LNCAP (cell line): ENCODE results near the gene ZW10.

Experiments
- TF ChIP-seq, protein P1 (sequence below): fragments of 450-650 bp; IDR thresholded peaks from 2 replicates; pipeline ENCODE4 v1.5.1; 2017; ENCODE audit warnings: mild to moderate bottlenecking

Gene ZW10

DNA sequence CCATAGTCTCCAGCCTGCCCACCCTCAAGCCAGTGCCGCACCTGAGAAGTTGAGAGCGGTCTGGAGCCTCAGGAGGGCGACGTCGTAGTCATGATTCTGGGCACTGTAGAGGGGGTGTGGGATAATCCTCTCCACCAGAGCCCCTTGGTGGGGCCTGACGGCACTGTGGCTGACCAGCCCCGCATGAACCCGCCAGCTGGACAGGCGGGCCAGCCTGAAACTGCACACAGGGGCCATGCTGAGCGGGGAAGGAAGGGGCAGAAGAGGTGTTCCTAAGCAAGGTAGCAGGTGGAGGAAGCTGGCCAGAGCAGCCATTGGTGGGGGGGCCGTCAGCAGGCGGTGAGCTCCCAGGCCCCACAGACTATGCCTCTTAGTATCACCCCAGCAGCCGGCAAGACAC is 80.5 kb downstream of the ZW10 start:
- TF ChIP-seq, protein P1, sequence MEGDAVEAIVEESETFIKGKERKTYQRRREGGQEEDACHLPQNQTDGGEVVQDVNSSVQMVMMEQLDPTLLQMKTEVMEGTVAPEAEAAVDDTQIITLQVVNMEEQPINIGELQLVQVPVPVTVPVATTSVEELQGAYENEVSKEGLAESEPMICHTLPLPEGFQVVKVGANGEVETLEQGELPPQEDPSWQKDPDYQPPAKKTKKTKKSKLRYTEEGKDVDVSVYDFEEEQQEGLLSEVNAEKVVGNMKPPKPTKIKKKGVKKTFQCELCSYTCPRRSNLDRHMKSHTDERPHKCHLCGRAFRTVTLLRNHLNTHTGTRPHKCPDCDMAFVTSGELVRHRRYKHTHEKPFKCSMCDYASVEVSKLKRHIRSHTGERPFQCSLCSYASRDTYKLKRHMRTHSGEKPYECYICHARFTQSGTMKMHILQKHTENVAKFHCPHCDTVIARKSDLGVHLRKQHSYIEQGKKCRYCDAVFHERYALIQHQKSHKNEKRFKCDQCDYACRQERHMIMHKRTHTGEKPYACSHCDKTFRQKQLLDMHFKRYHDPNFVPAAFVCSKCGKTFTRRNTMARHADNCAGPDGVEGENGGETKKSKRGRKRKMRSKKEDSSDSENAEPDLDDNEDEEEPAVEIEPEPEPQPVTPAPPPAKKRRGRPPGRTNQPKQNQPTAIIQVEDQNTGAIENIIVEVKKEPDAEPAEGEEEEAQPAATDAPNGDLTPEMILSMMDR, result no peak

DNA sequence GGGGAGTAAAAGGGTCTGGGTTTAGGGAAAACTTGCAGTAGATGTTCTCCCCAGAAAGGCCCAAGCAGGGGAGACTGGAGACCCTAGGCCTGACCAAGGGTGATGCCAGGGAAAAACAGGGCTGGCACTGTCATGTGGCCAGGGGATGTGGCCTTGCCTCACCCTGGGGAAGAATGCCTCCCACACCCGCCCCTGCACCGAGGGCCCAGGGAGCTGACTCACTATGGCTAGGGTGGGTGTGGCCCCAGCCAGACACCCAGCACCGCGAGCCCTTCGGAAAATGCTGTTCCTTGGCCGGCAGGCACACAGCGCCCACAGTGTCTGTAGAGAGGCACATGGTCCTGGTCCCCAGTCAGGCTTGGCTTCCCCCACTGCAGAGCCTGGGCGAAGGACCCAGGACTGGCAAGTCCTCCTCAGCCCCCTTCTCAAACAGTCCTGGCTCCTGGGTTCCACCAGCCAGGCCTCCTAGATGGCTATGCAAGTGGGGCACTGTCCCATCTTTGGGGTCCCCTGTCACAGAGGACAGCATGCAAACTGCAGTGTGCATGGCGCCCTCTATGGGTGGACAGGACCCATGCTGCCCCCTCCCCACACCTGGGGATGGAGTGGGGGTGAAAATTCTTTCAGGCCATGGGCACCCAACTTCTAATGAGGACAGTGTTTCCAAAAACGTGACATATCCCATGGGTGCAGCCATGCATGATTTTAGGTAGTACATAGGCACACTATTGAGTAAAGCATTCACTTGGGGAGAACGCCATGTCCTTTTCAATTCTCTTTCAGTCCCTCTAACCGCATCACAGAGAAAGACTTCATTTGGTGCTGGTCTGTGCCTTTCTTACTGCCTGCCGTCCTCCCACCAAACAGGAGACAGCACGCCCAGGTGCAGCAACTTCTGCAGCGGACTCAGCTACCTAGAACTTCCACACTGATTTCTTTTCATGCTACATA is 82.6 kb downstream of the ZW10 start:
- TF ChIP-seq, protein P1, result peak; percentile 78

DNA sequence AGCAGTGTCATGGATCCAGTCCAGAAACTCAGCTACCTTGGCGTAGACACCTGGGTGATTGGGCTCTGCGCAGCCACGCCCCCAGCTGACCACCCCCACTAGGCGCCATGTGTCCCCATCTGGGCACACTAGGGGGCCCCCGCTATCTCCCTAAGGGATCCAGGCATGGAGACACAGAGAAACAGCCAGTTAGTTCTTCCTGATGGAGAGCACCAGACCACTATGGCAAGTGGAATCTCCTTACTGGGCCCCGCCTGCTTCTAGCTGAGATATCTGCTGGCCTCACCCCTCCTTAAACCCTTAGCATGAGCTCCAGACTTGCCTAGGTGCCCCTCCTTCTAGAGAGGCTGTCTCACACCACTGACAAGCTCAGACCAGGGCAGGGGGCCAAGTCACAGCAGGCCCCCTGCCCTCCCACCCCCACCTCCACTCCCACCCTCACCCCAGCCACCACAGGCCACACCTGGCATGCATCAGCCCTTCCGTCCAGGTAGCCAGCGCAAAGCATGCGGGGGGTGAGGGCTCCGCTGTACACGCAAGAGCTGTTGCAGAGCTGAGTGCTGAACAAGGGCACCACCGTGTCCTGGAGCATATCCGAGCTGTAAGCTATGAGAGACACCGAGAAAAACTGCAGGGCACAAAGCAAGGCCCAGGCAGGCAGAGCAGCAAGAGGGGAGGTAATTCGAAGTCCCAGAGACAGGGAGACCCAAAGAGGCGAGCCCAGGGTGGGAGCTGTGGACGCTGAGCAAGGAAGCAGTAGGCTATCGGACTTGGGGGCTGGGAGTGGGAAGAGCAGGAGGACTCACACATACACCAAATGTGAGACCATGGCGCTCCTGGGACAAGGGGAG is 83.5 kb downstream of the ZW10 start:
- TF ChIP-seq, protein P1, result no peak

DNA sequence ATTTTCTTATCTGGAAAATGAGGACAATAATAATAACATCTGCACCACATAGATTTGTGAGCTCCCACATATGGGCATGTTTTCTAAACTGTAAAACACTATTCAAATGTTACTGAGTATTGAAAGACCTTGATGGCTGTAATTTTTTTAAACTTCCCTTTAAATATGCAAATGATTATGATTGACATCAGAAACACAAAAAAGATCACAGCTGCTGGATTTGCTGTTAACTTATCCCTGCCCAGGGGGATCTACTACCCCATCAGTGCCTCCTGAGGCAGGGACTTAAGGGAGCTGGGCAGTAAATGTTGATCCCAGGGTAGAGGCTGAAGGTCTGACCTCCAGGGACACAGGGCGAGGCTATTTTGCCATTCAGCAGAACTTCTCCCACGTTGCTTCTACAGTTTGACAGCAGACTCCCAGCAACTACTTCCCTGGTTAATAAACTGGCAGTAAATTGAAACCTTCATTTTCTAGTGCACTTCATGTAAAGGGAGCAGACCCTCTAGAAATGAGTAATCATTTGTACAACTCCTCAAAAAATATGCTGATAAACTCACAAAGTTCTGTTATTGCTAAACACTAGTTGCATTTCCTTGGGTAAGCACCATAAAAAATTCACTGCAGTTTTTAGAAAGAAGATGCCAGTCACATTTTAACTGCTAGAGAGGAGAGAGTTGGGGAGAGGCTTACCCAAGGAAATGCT is 87.7 kb downstream of the ZW10 start:
- TF ChIP-seq, protein P1, result no peak

DNA sequence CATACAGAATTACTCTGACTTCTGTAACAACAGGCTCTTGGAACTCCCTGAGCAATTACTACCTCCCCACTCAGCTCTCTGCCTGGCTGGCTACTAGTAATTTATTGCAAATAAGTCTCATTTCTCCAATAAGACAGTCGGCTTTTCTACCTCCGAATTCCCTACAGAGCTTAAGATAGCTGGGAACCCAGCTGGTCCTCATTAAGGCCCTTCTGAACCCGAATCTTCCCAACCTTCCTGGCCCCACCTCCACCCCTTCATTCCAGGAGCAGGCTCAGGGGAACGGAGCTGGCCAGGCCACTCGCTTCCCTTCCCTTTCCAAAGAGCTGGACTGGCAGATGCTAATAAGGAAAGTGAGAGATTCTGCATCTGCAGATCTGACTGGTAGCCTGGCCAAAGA is 89.0 kb downstream of the ZW10 start:
- TF ChIP-seq, protein P1, result no peak

DNA sequence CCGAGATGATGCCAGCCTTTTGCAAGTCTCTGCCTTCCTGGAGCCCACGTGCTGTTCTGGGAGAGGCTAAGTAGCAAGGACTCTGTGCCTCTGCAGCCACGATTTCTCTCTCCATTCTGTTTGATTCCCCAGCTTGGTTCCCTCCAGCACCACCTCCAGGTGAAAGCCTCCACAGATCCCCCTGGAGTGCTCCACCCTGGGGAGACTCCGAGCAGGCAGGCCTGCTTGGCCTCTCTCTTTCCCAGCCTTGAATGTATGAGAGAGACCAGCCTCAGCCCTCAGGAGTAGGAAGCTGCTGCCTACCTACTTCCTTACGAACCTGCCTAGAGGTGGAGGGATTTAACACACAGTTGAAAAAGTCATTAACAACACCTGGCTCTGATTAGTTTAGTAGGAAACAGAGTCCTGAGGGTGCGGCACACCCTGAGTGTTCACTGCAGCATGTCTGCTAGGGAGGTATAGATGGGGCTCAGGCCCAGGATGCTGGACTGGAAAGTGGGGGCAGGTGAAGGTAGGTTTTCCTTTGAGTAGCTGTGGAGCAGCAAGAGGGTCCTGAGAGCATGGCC is 89.9 kb downstream of the ZW10 start:
- TF ChIP-seq, protein P1, result no peak
